CD4-positive, alpha-beta T cell treated with Interleukin-2 at 100 ng/mL for 4 hours (primary cell): Measurements from ENCODE around the gene PDZRN4.
"Not testable (repeated sequence)": the region's sequence is repeated elsewhere in the genome, so short reads cannot be mapped to it uniquely, and the experiment has no call there.

ENCODE experiments used
- DNase-seq: peaks from one replicate; pipeline ENCODE4 v3.0.0-alpha.2; 2020; ENCODE audit warnings: low spot score

Gene PDZRN4

DNA sequence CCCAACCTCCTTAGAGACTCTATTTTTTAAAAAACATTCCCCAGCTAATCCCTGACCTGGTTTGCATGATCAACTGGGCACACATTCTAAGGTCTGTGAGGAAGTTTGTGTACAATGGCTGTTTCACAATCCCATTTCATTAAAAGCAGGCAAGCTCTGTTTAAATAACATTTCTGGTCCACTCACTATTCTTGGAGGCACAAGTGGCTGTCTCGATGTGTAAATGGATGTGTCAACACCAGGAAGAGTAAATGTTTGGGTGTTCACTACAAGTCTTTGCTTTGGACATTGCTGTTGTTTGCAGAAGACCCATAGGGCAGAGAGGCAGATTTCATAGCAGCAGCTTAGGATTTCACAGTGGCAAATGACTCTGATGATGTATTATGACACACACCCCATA lies 98.3 kb downstream of the PDZRN4 start:
- DNase-seq: no peak

DNA sequence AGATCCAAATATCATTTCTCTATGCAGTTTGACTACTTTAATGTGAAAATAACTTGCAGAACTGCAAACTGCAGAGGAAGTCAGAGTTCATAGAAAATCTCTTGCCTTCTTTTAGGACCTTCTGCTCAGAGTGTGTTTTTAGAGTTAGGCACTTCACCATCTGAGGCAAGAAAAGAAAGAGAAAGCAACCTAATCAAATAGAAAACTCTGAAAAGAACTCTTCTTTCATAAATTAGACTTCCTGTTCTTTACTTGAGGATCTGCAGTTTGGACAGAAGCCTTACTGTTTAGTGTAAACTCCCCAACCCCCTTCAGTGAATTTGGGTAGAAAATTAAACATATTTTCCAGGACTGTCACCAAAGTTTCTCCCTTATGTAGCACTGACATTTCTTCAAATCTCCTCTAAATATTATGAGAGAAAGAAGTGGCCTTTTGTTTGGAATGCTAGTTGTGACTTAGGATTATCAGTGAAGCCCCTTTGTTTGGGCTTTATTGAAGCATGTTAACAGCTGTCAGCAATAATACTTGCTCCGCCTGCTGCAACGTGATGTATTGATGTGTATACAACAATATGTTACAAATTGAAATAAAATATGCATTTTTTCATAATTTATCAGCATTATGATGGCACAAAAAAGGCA lies 99.5 kb downstream of the PDZRN4 start:
- DNase-seq: no peak

DNA sequence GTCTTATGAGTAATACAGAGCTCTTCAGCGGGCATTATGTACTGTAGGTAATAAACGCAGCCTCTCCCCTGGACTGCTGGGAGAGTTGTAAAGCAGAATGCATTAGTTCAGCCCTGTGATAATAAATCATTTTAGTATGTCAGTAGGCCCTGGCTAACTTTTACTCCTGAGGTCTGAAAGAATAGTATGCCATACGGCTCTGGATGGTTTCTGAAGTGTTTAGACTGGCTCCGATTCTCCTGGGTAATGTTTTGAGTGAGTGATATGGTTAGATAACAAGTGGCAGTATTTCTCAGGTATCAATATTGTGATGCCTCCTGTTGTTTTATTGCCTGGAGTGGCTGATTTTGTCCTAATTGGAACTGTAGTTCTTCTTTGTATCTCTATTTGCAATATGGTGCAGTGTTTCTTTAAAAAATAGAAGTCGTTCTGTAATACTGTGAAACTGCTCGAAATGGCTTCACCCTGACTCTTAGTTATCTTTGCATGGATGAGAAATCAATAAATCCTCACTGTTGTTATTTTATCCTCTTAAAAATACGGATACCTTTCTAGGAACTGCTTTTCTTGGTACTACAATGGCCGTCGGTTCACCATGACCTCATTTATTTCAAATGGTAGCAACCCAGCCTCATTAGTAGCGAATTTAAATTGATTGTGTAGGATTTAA lies 100.2 kb downstream of the PDZRN4 start:
- no peak for DNase-seq

DNA sequence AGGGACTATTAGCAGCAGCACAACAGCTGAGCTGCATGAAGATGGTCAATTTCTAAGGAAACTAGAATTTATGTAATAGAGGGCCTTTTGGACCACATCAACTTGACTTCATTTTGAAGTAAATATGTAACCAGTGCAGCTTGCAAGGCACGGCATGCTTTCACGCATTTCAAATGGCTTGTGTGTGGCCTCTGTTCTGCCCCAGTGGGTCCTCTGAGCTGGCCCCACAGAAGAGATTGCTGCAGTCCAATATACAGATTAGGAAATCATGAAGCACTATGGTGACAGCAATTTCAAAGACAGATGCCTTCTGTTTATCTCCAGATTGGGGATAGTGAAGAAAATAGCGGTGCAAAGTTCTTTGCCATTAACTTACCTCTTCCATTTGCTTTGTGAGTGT lies 101.4 kb downstream of the PDZRN4 start:
- no peak for DNase-seq

DNA sequence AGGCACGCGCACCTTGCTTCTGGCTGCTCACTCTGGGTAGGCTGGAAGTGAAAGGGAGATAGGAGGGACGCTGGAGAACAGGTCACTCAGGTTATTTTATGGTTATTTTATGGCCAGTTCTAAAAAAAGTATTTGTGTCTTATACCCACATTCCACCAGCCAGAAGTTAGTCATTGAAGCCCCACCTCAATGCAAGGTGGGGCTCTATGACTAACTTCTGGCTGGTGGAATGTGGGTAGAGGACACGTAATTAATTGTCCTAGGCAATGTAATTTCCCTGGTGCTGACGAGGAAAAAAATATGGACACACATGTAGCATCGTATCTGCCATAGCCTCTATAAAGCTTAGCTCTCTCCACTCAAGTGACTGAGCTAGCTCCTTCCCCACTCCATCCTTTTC lies 104.9 kb downstream of the PDZRN4 start:
- DNase-seq: no peak

DNA sequence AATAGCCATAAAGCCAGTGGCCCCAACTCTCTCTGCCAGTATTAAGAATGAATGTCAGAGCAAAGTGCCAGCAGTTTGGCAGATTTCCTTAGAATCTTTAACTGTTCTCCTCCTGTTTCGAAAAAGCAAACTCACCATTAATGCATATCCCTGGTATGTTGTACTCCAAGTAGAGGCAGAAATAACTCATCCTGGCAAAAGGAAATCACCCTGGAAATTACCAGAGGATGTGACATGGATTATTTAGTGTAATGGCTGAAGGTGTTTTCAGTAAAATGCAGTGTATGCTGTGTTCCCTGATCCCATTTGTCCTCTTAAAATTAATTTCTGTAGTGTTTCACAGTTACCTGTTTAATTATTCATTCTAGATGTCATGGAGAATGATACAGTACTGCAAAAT lies 105.3 kb downstream of the PDZRN4 start:
- DNase-seq: no peak

DNA sequence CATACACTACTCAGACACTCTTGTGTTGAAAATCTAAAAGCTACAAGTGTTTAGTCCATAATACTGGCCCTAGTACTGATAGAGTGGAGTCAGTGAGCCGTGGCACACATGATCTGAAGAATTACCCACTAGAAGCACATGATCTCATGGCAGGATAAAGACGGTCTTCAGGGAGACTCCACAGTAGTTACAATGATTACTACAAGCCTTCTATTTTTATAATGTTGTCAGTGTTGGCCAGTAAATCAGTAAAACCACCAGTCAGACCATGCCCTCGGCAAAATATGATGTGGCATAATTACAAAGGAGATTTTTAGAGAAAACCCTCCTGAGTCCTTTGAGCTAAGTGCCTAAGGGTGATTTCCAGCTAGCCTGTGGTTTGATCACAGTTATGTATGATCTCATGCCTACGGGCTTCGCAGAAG lies 114.9 kb downstream of the PDZRN4 start:
- DNase-seq: no peak

DNA sequence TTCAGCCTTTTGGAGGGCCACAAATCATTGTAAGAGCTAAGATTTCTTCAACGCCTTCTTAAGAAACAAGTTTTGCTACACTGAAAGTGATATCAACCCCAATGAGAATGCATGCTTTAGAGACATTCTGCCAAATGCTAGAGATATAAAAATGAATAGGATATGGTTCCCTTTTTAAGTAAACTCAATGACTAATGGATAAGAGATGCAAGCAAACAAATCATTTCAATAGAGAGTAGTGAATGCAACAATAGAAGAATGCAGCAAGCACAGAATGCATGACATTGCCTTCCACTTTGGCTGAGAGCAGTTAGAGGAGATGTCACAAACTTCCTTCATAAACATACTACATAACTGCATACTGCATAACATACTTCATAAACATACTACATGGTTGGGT lies 116.4 kb downstream of the PDZRN4 start:
- no peak for DNase-seq

DNA sequence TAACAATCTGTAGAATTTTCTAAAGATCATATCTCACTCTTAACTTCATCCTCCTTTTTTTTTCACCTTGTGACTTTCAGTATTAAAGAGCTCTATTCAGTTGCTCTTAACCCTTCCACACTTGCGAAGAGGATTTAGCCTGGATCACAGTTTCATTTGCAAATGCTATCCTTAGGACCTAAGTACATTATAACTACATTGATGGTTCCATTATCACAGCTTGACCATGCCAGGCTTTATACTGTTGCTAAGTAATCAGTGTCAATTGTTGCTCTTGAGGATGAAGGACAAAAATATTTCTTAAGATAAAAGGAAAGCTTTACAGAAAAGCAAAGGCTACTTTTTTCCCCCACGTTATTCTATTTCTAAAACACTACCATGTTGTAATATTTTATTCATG lies 122.2 kb downstream of the PDZRN4 start:
- DNase-seq: no peak

DNA sequence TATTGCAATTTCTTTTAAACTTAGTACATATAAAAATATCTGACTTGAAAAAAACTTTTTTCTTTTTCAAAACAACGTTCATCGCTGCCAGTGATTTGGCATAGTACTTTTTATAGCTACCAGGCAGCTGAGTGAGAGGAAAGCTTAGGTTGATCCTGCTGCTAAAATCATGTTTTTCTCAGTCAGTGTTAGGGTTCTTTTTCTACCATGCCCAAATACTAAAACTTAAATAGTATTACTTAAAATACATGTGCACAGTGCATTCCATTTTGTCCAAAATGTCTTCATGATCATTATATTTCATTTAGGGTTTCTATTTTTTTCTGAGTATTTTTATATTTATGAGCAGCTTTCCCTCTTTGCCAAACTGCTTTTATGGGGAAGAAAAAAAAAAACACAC lies 123.8 kb downstream of the PDZRN4 start:
- no peak for DNase-seq

DNA sequence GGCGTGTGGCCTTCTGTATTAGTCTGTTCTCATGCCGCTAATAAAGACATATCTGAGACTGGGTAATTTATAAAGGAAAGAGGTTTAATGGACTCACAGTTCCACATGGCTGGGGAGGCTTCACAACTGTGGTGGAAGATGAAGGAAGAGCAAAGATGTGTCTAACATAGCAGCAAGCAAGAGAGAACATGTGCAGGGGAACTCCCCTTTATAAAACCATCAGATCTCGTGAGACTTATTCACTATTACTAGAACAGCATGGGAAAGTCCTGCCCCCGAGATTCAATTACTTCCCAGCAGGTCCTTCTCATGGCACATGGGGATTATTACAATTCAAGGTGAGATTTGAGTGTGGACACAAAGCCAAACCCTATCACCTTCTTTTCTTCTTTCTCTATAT lies 124.3 kb downstream of the PDZRN4 start:
- DNase-seq: not testable (repeated sequence)

DNA sequence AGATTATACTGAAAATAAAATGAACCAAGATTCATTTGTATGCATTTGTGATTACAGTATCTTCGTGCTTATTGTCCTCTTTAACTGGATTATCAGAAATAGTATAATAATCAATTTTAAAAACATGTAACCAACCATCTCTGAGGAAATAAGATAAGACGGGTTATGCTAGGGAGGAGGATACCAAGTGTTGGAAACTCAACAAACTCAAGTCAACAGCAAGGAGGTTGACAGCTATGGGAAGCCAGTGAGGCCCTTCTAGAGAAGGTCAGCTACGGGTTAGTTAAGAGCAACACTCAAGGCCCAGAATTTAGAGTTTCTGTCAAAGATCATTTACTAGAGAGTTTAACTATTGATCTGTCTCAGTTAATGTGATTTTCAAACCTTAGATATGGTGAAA lies 137.2 kb downstream of the PDZRN4 start:
- DNase-seq: no peak

DNA sequence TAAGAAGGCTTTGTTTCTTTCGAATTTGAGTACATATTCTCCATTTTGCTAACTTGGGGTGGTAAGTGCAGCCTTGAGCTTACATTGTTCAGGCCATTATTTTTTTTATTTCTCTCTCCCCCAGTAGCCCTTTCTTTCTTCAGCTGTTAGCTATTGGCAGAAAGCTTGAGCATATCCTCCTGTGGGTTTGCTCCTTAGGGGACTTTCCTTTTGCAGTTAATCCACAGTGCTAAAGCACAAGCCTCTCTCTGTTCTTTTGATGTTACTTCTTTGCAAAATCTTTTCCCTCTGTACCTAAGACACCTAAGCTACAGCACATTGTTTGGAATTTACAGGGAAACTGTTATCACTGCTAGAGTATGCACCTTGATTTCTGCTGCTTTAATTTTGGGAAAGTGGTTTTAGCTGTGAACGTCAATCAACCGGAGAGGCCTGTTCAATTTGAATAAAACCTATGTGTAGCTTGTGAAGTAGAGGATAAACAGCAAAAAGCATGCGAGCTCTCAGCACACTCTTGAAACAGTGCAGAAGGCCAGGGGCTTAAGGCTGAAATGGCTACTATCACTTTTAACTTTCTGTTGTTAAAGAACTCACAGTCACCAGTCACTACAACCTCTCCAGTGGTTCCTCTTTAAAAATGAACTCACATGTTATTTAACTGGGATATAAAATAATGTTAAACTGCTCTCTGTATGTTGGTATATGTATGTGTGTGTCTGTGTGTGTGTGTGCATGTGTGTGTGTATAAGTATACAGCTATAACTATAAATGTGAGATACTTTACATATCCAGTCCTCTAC lies 139.2 kb downstream of the PDZRN4 start:
- no peak for DNase-seq

DNA sequence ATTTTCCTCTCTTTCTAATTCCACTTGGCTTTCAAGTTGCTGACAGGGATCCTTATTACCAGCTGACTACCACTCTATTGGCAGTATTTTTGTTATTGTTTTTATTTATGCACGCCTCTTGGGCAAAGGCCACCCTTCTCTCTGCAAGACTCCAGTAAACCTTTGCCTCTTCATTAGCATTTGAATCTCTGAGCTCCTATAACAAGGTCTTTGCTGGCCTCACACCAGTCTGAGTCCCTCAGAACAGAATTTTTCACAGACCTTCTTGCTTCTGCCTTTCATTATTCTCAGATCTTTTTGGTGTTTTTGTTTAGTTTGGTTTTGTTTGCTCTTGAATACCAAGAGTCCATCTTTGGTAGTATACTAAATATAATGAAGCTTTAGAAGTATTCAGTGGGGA lies 145.9 kb downstream of the PDZRN4 start:
- no peak for DNase-seq

DNA sequence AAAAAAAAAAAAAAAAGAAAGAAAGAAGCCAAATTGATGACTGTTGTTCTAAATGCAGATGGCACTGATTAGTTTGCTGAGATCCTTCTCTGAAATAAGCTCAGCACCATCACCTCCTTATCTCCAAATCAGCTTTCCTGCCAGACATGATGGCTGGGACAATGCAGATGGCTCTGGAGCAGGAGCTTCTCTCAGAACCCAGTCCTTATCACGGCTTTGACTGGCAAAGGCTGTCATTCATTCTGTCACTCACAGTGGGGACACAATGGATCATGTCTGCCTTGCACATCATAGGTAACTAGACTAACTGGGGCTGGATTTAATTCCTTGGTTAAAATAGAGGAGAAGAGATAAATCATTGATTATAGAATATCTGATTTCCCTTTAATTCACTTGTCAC lies 146.3 kb downstream of the PDZRN4 start:
- no peak for DNase-seq

DNA sequence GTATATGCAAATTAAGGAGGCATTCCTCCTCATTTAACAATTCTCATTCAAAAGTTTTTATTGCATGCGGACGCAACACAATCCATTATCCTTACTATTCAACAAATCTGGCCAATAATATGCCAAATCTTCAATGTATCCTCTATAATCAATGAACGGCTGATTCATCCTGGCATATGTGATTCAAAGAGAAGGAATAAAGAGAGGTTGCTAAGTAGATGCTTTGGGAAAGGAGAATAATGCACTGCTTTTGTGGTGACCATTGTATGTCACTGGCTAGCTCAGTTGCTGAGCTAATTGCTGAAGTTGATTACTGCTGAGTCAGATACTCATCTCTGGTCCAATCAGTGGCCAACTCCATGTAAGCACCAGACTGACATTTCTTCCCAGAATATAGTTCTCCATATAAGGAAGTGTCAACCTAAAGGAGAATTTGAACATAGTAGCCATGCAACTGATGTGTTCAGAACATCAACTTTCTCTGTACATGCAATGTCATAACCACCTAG lies 148.0 kb downstream of the PDZRN4 start:
- no peak for DNase-seq

DNA sequence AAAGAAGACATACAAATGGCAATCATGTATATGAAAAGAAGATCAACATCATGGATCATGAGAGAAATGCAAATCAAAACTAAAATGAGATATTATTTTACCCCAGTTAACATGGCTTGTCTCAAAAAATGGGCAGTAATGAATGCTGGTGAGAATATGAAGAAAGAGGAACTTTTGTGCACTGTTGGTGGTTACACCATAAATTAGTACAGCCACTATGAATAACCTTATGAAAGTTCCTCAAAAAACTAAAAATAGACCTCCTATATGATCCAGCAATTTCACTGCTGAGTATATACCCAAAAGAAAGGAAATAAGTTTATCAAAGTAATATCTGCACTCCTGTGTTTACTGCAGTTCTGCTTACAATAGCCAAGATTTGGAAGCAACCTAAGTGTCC lies 151.7 kb downstream of the PDZRN4 start:
- no peak for DNase-seq

DNA sequence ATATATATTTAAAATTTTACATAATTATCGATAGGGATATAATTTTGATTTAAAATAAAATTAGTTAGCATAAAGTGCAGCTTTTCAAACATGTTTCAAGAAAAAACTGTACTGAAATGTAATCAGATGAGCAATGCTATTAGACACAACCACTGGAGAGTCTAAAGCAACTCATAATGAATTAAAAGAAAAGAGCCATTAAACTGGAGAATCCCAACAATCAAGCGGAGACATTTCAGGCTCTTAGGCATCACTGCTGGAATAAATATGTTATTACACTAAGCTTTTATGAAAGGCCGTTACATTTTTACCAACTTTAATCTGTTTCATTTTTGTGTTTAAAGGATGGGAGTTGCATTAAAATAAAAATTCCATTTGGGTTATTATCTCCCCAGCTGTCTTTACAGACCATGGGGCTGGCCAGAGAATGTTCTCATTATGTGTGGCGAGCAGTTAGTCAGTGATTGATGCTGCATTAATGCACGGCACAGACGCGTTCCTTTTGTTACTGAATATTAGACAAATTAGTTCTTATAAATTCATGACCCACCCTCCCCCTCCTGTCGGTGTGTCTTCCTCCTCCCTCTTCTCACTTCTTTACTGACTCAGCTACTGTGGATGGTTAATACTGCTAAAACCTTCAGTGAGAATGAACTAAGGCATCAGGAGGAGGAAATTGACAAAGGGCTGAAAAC lies 156.8 kb downstream of the PDZRN4 start:
- DNase-seq: no peak

DNA sequence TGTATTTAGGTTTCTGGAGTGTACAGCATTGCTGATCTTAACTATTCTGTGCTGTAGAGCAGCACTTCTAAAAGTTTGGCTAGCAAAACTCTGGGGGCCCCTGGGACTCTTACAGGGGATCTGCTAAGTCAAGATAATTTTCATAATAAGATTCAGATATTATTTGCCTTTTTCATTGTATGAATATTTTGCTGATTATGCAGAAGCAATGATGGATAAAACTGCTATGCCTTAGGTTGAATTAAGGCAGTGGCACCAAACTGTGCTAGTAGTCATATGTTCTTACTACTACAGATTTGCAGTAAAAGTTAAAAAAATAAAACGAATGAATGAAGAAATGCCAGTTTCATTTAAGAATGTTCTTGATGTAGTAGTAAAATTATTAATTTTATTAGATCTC lies 160.1 kb downstream of the PDZRN4 start:
- DNase-seq: no peak

DNA sequence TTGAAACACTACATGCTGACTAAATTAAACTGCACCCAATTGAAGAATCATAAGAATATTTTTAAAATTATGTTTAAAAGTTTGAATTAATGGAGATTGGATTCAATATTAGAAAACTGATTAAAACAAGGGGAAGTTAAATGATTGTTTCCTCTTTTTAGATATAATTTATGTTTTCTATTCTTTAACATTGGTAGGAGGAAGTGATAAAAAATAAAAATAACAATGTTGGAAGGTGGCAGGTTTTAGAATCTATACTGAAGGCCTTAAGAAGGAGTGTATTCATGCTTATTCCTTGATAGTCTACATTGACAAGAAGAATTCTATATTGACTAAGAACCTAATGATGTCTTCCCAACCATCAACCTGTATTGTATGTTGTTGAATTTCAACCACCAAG lies 168.1 kb downstream of the PDZRN4 start:
- no peak for DNase-seq

DNA sequence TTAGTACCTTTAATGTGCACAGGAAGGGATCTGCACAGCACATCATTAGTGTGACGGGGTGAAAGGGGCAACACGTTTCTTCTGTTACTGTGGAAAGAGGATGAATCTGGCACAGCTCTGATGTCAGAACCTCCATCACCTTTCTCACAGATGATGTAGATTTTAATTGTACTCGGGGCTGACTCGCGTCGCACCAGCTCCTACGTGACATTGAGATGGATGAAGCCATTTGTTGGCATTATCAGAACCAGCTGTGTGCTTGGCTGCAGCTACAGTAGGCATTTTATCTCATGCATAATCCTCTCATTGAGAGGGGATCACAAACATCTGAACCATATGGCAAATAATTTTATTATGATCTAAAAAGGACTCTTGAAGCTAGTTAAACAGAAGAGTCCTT lies 173.6 kb downstream of the PDZRN4 start:
- DNase-seq: no peak

DNA sequence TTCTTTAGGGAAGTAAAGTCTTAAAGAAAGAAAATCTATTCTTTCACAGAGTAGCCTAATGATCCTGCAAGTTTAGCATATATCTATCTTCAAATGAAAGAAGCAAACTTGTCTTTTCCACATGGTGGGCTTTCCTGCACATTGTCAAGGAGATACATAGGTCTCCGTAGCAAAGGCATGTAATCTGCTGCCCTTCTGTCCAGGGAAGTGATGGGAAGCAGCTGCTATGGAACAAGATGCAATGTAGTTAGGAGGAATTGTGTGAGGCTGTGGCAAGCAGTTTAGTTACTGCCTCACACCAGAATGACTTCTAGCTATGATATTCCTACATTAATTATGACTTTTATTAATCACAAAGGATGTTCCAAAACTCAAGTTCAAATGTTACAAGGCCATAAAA lies 174.4 kb downstream of the PDZRN4 start:
- DNase-seq: no peak

DNA sequence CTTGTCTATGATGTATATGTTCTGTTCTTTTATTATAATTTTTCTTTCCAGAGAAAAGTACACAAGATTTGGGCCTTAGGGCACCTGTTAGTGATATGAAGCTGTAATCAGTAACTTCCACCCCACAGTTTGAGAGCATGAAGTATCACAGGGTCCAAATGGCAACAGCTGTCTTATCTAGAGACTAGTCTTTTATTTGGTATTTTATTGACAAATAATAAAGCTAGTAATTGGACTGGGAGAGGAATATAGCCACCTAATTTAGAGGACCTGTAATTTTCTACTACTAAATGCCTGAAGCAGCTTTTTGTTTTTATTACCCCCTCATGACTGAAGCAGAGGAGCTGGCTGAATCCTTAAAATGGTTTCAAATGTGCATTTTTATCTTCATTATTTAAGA lies 174.8 kb downstream of the PDZRN4 start:
- DNase-seq: no peak
